Uterus (tissue), 4 donors: ENCODE measurements around the gene C17orf75. TPM values are rescaled to one million over a fixed set of nuclear protein-coding genes. Genes with fewer than 3 reads are reported as not detected.

Source experiments
- DNase-seq, 2 donors: peaks; one replicate each; pipeline ENCODE4 v3.0.0-alpha.2; 2019 to 2020
- H3K27ac ChIP-seq, 2 donors: fragments of 200-600 bp; sonication (generic); 1 replicate in 1 of 2; 2 replicates in 1 of 2; pipeline ENCODE4 v1.5.1; 2016 to 2018
- H3K27me3 ChIP-seq, 2 donors: fragments of 200-600 bp; sonication (generic); one replicate each; pipeline ENCODE4 v1.5.1; 2018 to 2019; ENCODE audit warnings: control low read depth in 1 of 2
- H3K36me3 ChIP-seq, 2 donors: fragments of 200-600 bp; sonication (generic); one replicate each; pipeline ENCODE4 v1.5.1; 2019; ENCODE audit warnings: control low read depth in 1 of 2
- H3K4me1 ChIP-seq, 2 donors: fragments of 200-600 bp; sonication (generic); one replicate each; pipeline ENCODE4 v1.5.1; 2018 to 2019; ENCODE audit warnings: control low read depth in 1 of 2
- H3K4me3 ChIP-seq, 2 donors: fragments of 200-600 bp; sonication (generic); 1 replicate in 1 of 2; 2 replicates in 1 of 2; pipeline ENCODE4 v1.5.1; 2018 to 2019; ENCODE audit warnings: mild to moderate bottlenecking in 1 of 2
- H3K9me3 ChIP-seq, 2 donors: fragments of 200-600 bp; sonication (generic); one replicate each; pipeline ENCODE4 v1.5.1; 2019; ENCODE audit warnings: control low read depth in 1 of 2
- POLR2A ChIP-seq, 2 donors: fragments of 450-650 bp; IDR thresholded peaks; one replicate each; pipeline ENCODE4 v1.6.1; 2016; ENCODE audit warnings: antibody characterized with exemption in 2 of 2, mild to moderate bottlenecking in 1 of 2, moderate library complexity in 1 of 2
- intact Hi-C: fragments of 100-400 bp; cut with DNase I; formaldehyde crosslinking; loops from one replicate; pipeline ENCODE4 v1.15.1; 2023; ENCODE audit warnings: low total_unique reads
- total RNA-seq, 4 donors: library from RNA; depleted of rRNA in 3 of 4; stranded (reverse); fragments of >200 nt in 3 of 4; gene quantifications; one replicate each; pipeline versions ENCODE4 v1.1.0 to v1.2.4, GENCODE V29; 2014 to 2023
- TF ChIP-seq, protein P1 (sequence below), 4 experiments: fragments of 200-600 bp in 2 of 4; fragments of 450-650 bp in 2 of 4; sonication (generic) in 2 of 4; IDR thresholded peaks; one replicate each; pipeline ENCODE4 v1.5.1; 2016 to 2019; ENCODE audit warnings: antibody characterized with exemption in 4 of 4, mild to moderate bottlenecking in 2 of 4, moderate library complexity in 1 of 4
- donor health status: DM: yes; HTN: yes; CAD: no.

The C17orf75 gene
- total RNA-seq, 4 donors from 2014 or later: 11.8 to 40.9 (median 18.0) TPM

DNA sequence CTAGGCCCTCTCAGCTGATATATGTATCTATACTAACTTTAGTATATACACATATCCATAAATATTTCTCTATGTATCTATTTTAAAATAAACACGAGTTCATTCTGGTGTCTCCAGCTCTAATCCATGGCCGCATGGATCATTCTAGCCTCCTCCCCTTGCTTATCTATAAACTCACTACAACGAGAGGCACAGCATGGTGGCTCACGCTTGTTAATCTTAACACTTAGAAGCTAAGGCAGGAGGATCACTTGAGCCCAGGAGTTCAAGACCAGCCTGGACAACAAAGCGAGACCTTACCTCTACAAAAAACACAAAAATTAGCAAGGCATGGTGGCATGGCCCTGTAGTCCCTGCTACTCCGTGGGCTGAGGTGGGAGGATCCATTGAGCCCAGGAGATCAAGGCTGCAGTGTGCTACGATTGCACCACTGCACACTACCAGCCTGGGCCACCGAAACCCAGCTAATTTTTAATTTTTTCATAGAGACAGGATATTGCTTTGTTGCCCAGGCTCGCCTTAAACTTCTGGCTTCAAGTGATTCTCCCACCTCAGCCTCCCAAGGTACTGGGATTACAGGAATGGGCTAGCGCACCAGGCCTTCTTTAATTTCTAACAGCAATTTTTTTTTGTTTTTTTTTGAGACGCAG lies 4.1 kb upstream of the C17orf75 start:
- intact Hi-C loops: no loop called here
- no peak for TF ChIP-seq POLR2A (IDR thresholded peaks at IDR 0.05)
- TF ChIP-seq, protein P1, sequence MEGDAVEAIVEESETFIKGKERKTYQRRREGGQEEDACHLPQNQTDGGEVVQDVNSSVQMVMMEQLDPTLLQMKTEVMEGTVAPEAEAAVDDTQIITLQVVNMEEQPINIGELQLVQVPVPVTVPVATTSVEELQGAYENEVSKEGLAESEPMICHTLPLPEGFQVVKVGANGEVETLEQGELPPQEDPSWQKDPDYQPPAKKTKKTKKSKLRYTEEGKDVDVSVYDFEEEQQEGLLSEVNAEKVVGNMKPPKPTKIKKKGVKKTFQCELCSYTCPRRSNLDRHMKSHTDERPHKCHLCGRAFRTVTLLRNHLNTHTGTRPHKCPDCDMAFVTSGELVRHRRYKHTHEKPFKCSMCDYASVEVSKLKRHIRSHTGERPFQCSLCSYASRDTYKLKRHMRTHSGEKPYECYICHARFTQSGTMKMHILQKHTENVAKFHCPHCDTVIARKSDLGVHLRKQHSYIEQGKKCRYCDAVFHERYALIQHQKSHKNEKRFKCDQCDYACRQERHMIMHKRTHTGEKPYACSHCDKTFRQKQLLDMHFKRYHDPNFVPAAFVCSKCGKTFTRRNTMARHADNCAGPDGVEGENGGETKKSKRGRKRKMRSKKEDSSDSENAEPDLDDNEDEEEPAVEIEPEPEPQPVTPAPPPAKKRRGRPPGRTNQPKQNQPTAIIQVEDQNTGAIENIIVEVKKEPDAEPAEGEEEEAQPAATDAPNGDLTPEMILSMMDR (IDR thresholded peaks at IDR 0.05): no peak
- no peak for DNase-seq
- Histone ChIP-seq H3K4me1 (no peaks in the 10 kb centered on the region), H3K4me3 (no peak overlapping the region), H3K27ac (no peak overlapping the region), H3K27me3 (no peaks in the 10 kb centered on the region), H3K36me3 (no peaks in the 10 kb centered on the region), H3K9me3 (no peaks in the 10 kb centered on the region)

DNA sequence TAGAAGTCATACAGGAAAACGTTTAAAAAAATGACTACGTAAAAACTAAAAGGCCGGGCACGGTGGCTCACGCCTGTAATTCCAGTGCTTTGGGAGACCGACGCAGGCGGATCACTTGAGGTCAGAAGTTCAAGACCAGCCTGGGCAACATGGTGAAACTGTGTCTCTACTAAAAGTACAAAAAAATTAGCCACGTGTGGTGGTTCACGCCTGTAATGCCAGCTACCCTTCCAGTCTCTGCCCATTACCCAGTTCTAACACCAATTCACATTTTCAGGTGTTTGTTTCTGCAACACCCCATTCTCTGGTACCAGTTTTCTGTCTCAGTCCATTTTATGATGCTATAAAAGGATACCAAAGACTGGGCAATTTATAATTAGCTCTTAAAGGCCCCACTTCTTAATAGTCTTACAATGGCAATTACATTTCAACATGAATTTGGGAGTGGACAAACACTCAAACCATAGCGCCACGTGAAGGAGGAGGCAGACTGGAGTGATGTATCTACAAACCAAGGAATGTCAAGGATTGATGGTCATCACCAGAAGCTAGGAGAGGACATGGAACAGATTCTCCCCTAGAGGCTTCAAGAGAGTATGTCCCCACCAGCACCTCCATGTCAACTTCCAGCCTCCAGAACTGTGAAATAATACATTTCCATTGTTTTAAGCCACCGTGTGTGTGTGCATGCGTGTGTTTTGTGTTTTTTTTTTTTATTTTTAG lies 791 bp upstream of the C17orf75 start:
- H3K27me3 ChIP-seq: no peaks in the 10 kb centered on the region
- H3K9me3 ChIP-seq: no peaks in the 10 kb centered on the region
- intact Hi-C loops: no loop called here
- DNase-seq: no peak
- H3K4me3 ChIP-seq: peak overlapping the region; percentile 52 to 58
- peak overlapping the region; percentile 82 to 85 for H3K27ac ChIP-seq
- no peak for TF ChIP-seq POLR2A (IDR thresholded peaks at IDR 0.05)
- TF ChIP-seq, protein P1 (IDR thresholded peaks at IDR 0.05): no peak
- H3K36me3 ChIP-seq: no peaks in the 10 kb centered on the region
- H3K4me1 ChIP-seq: no peaks in the 10 kb centered on the region

DNA sequence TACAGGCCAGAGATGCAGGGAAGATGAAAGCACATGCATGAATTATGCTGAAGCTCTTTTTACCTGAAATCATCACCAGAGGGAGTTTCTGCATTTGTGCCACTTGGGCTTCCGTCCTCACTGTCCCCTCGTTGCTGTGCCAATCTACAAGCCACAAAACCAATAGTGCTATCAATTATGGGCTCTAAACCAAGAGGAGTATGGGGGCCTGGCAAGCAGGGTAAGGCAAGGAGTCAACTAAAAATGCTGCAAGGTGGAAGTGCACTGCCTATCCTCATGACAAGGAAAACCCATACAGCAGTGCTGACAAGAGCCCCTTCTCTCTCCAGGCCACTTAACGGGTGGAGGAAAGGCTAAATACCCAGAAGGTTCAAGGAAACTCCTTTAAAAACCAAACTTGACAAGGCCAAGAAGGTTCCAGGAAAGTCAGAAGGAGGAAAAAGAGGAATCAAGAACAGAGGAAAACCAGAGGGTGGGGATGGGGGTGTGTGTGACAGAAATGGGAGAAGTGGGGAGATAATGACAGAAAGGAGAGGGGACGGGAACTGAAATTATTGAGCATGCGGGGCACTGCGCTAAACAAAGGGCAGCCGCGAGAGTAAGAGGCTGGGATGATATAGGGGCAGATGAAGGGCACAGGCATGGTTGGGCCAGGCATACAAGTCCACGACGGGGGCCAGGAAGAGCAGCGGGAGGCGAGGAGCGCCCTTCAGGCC lies 674 bp downstream of the C17orf75 start:
- intact Hi-C loops: no loop called here
- DNase-seq: no peak
- no peaks in the 10 kb centered on the region for H3K9me3 ChIP-seq
- peak overlapping the region; percentile 82 to 85 for H3K27ac ChIP-seq
- H3K4me1 ChIP-seq: no peaks in the 10 kb centered on the region
- TF ChIP-seq POLR2A (IDR thresholded peaks at IDR 0.05): no peak
- TF ChIP-seq, protein P1 (IDR thresholded peaks at IDR 0.05): no peak
- no peaks in the 10 kb centered on the region for H3K27me3 ChIP-seq
- H3K4me3 ChIP-seq: peak overlapping the region; percentile 52 to 58
- H3K36me3 ChIP-seq: no peaks in the 10 kb centered on the region

DNA sequence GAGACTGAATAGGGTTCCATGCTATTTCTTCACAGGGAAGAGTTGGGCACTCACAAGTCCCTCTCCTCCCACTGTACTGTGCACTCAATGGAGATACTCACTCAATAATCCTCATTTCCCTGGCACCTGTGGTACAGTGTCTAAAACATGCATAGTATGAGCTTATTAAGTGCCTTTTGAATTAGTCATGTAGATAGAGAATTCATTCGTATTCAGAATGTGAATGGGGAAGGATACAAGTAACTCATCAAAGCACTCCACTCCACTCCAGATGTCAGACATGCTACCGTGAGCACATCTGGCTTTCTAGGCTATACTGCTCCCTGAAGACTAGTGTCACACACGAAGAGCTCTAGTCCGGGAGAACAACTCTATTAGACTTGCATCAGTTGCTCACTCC lies 6.3 kb downstream of the C17orf75 start:
- no peak for TF ChIP-seq POLR2A (IDR thresholded peaks at IDR 0.05)
- TF ChIP-seq, protein P1 (IDR thresholded peaks at IDR 0.05): no peak
- intact Hi-C loops: no loop called here
- no peak for DNase-seq
- Histone ChIP-seq H3K36me3 (no peaks in the 10 kb centered on the region), H3K4me1 (no peaks in the 10 kb centered on the region), H3K9me3 (no peaks in the 10 kb centered on the region), H3K4me3 (no peak overlapping the region), H3K27me3 (no peaks in the 10 kb centered on the region), H3K27ac (no peak overlapping the region)

DNA sequence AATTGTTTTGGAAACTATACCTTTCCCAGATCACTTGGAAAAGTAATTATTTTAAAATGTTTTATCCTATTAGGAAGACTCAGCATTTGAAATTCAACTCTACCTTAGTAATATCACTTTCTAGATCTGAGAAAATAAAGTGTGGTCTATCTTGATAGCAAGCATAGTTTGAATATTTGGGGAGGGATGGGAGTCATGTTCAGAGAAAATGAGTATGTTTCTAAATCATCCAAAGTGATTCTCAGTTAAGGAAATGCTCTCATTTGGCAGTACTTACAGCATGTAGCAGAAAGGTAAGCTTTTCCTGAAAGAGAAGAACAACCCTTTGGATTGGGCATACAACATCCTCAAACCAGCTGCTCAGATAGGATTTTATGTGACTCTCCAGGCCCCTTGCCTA lies 6.9 kb downstream of the C17orf75 start:
- H3K9me3 ChIP-seq: no peaks in the 10 kb centered on the region
- no peak for TF ChIP-seq POLR2A (IDR thresholded peaks at IDR 0.05)
- TF ChIP-seq, protein P1 (IDR thresholded peaks at IDR 0.05): no peak
- intact Hi-C loops: no loop called here
- H3K36me3 ChIP-seq: no peaks in the 10 kb centered on the region
- no peak overlapping the region for H3K4me3 ChIP-seq
- no peak overlapping the region for H3K27ac ChIP-seq
- H3K4me1 ChIP-seq: no peaks in the 10 kb centered on the region
- no peaks in the 10 kb centered on the region for H3K27me3 ChIP-seq
- no peak for DNase-seq
